Esophagus squamous epithelium (tissue), 4 donors: ENCODE measurements around the gene PARVA.

Source experiments
- POLR2A ChIP-seq, 4 donors: fragments of 450-650 bp; IDR thresholded peaks; one replicate each; pipeline ENCODE4 v1.6.1; 2017; ENCODE audit warnings: antibody characterized with exemption in 4 of 4, mild to moderate bottlenecking in 4 of 4, moderate library complexity in 3 of 4
- TF ChIP-seq, protein P1 (sequence below), 6 experiments: fragments of 450-650 bp in 4 of 6; fragments of 200-600 bp in 2 of 6; sonication (generic) in 2 of 6; IDR thresholded peaks; one replicate each; pipeline ENCODE4 v1.5.1; 2016 to 2019; ENCODE audit warnings: antibody characterized with exemption in 6 of 6, mild to moderate bottlenecking in 4 of 6, moderate library complexity in 4 of 6

DNA sequence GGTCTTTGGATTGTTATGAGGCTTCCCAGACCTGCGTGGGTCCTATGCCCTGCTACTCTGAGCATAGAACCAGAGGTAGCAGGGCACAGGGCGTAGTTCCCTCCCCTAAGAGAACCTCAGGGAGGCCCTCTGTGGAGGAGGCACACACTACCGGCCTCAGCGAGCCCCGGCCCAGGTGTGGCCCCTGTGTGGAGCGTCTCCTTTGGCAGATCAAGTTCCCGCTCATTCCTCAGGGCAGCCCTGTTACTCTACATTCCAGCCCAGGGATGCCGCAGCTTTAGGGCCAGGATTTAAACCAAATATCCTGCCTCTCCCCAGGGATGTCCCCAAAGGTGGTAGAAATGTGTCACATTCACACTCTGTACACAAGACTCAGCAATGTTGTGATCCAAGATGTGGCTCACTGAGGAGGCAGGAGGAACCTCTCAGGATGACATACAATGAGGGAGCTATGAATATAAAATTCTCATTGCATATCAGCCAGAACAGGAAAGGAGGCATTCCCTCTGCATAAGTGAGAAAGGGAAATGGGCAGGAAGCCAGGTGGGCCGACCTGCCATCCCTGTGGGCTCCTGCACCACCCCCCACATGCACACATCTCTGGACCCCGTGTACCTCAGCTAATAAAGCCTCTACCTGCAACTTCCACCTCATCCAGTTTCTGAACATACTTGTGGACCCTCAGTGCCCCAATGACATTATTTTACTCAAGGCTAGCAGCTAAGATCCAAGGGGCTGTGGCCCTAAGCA is 165.0 kb downstream of the PARVA start:
- TF ChIP-seq, protein P1, sequence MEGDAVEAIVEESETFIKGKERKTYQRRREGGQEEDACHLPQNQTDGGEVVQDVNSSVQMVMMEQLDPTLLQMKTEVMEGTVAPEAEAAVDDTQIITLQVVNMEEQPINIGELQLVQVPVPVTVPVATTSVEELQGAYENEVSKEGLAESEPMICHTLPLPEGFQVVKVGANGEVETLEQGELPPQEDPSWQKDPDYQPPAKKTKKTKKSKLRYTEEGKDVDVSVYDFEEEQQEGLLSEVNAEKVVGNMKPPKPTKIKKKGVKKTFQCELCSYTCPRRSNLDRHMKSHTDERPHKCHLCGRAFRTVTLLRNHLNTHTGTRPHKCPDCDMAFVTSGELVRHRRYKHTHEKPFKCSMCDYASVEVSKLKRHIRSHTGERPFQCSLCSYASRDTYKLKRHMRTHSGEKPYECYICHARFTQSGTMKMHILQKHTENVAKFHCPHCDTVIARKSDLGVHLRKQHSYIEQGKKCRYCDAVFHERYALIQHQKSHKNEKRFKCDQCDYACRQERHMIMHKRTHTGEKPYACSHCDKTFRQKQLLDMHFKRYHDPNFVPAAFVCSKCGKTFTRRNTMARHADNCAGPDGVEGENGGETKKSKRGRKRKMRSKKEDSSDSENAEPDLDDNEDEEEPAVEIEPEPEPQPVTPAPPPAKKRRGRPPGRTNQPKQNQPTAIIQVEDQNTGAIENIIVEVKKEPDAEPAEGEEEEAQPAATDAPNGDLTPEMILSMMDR (IDR thresholded peaks at IDR 0.05) = no peak
- no peak for TF ChIP-seq POLR2A (IDR thresholded peaks at IDR 0.05)
